T-cell (primary cell): ENCODE measurements around the gene PLCL1. TPM values are rescaled to one million over a fixed set of nuclear protein-coding genes. Genes with fewer than 3 reads are reported as not detected.

Experiments used
- ATAC-seq, 4 experiments: fragments of 200-7000 bp in 3 of 4; fragments of 150-1000 bp in 1 of 4; cut with Tn5 transposase; replicated peaks in 1 of 4; 1 replicate in 3 of 4; 2 replicates in 1 of 4; pipeline ENCODE4 v1.10.0; 2021; ENCODE audit warnings: moderate library complexity in 3 of 4, mild to moderate bottlenecking in 2 of 4, moderate number of reproducible peaks in 1 of 4
- CTCF ChIA-PET, 2 donors: fragments of 300-600 bp; sonication (Branson Sonifier 250); formaldehyde crosslinking; loops; one replicate each; lab custom pipeline; 2022; ENCODE audit warnings: antibody characterized with exemption in 2 of 2; lab: Charles Lee
- POLR2A ChIA-PET, 2 donors: fragments of 300-600 bp; sonication (Branson Sonifier 250); formaldehyde crosslinking; loops; one replicate each; lab custom pipeline; 2022; ENCODE audit warnings: antibody characterized with exemption in 2 of 2; lab: Charles Lee
- DNase-seq, 35 experiments: peaks; one replicate each; pipeline versions ENCODE4 v3.0.0 to v3.0.0-alpha.2; 2013 to 2023
- H3K27ac ChIP-seq: one replicate; pipeline ENCODE4 v1.5.1; 2013; ENCODE audit warnings: low read length
- H3K27me3 ChIP-seq, 2 experiments: replicated peaks in 1 of 2; 1 replicate in 1 of 2; 2 replicates in 1 of 2; pipeline versions ENCODE4 v1.6.1 to v1.7.0; 2013; ENCODE audit warnings: low read length in 1 of 2, mixed read lengths in 1 of 2; ENCODE audit not compliant: control insufficient read depth in 2 of 2, insufficient read depth in 2 of 2; ENCODE audit errors: extremely low read depth in 1 of 2
- H3K36me3 ChIP-seq, 2 donors: 1 replicate in 1 of 2; 2 replicates in 1 of 2; pipeline versions ENCODE4 v1.6.1 to v1.7.0; 2013; ENCODE audit warnings: low read length in 1 of 2; ENCODE audit not compliant: control insufficient read depth in 2 of 2, insufficient read depth in 1 of 2; ENCODE audit errors: extremely low read depth in 1 of 2
- H3K4me1 ChIP-seq, 2 experiments: 1 replicate in 1 of 2; 2 replicates in 1 of 2; pipeline versions ENCODE4 v1.6.1 to v1.7.0; 2013; ENCODE audit warnings: low read length in 2 of 2, mixed read lengths in 1 of 2; ENCODE audit not compliant: insufficient read depth in 2 of 2, control insufficient read depth in 1 of 2; ENCODE audit errors: extremely low read depth in 1 of 2
- H3K4me3 ChIP-seq, 2 donors: 1 replicate in 1 of 2; 2 replicates in 1 of 2; pipeline versions ENCODE4 v1.5.1 to v1.7.0; 2013; ENCODE audit warnings: mild to moderate bottlenecking in 2 of 2, low read length in 1 of 2, moderate library complexity in 1 of 2; ENCODE audit not compliant: control insufficient read depth in 1 of 2; ENCODE audit errors: extremely low read depth in 1 of 2
- H3K9me3 ChIP-seq: 2 replicates; pipeline ENCODE4 v1.7.0; 2013
- H3K27ac Mint-ChIP-seq, 2 donors: one replicate each; pipeline ENCODE4 v1.8.0; 2020 to 2021; ENCODE audit warnings: mild to moderate bottlenecking in 2 of 2, mixed read lengths in 2 of 2
- H3K27me3 Mint-ChIP-seq, 2 donors: one replicate each; pipeline ENCODE4 v1.8.0; 2021 to 2022; ENCODE audit warnings: mixed read lengths in 2 of 2
- H3K36me3 Mint-ChIP-seq: one replicate; pipeline ENCODE4 v1.8.0; 2021; ENCODE audit warnings: mixed read lengths
- H3K4me1 Mint-ChIP-seq, 3 donors: one replicate each; pipeline ENCODE4 v1.8.0; 2020 to 2022; ENCODE audit warnings: mixed read lengths in 3 of 3, mild to moderate bottlenecking in 1 of 3
- H3K4me3 Mint-ChIP-seq, 3 donors: one replicate each; pipeline ENCODE4 v1.8.0; 2020 to 2022; ENCODE audit warnings: mild to moderate bottlenecking in 3 of 3, mixed read lengths in 3 of 3, moderate library complexity in 3 of 3
- H3K9me3 Mint-ChIP-seq, 3 donors: one replicate each; pipeline ENCODE4 v1.8.0; 2020 to 2022; ENCODE audit warnings: mixed read lengths in 3 of 3
- WGBS: methylation state at CpG from one replicate; pipeline ENCODE4 v1.1.5; 2013; ENCODE audit warnings: missing lambda C conversion rate; ENCODE audit not compliant: insufficient coverage; 5-methylcytosine and 5-hydroxymethylcytosine counted together
- total RNA-seq, 35 experiments: library from RNA in 6 of 35; stranded (reverse) in 6 of 35; fragments of 120-200 nt in 1 of 35; gene quantifications; one replicate each; pipeline versions ENCODE4 v1.2.1 to v1.2.4 and lab custom pipeline; 2013 to 2026

Gene PLCL1
- total RNA-seq, 5 donors from 2014 or later (not counting 1 experiment from before 2014, with no cell fraction given), result 15.3 to 24.7 (median 20.3) TPM

DNA sequence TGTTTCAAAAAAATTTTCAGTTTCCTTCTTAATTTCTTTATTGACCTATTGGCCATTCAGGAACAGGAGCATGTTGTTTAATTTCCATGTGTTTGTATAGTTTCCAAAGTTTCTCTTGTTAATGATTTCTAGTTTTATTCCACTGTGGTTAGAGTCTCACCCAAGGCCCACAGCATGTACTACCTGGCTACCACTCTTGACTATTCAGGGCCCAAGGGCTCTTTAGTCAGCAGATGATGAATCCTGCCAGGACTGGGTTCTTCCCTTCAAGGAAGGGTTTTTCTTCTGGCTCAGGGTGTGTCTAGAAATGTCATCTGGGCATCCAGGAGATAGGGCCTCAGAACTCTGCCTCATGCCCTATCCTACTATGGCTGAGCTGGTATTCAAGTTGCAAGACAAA is 161.4 kb downstream of the PLCL1 start:
- H3K9me3 ChIP-seq, result peaks cover 7% of the 10 kb centered on the region
- H3K4me3 ChIP-seq, result no peak overlapping the region
- Mint-ChIP-seq H3K9me3 (peaks cover 21 to 39% (median 27%) of the 10 kb centered on the region in 3 donors), H3K27ac (no peak overlapping the region), H3K36me3 (peaks cover 53% of the 10 kb centered on the region), H3K4me3 (no peak overlapping the region), H3K4me1 (peaks cover 8 to 23% (median 15%) of the 10 kb centered on the region in 3 donors), H3K27me3 (no peaks in the 10 kb centered on the region)
- ChIA-PET POLR2A (no interaction called here), CTCF (no interaction called here)
- H3K36me3 ChIP-seq, result no peaks in the 10 kb centered on the region
- ATAC-seq, result no peak
- H3K4me1 ChIP-seq, result no peaks in the 10 kb centered on the region
- no peaks in the 10 kb centered on the region for H3K27me3 ChIP-seq
- no peak overlapping the region for H3K27ac ChIP-seq
- DNase-seq, result no peak

DNA sequence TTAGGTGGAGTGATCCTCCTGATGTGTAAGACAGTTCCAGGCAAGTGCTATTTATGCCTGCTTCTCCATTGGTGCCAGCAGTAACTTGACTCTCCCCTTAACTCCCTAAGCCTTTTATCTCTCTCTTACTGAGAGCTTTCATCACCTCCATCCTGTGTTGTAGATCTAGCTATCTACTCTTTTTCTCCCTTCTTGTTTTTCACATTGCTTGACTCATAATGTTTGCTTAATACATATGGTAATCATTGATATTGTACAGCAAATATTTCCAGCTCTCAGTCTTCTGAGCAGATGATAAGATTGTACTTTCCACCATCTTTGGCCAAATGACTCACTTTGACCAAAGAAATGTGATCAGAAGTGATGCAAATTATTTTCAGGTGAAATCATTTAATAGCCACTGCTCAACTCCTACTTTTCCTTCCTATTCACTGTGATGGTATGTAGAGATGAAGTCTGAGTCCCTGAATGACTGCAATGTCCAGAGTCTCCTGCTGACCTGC is 165.0 kb downstream of the PLCL1 start:
- Mint-ChIP-seq H3K4me3 (no peak overlapping the region), H3K27ac (no peak overlapping the region), H3K4me1 (peaks cover 12 to 32% (median 15%) of the 10 kb centered on the region in 3 donors), H3K36me3 (peaks cover 40% of the 10 kb centered on the region), H3K27me3 (no peaks in the 10 kb centered on the region), H3K9me3 (peaks cover 11 to 17% (median 12%) of the 10 kb centered on the region in 3 donors)
- no peak for ATAC-seq
- Histone ChIP-seq H3K9me3 (peaks cover 6% of the 10 kb centered on the region), H3K27ac (no peak overlapping the region), H3K4me1 (no peaks in the 10 kb centered on the region), H3K36me3 (no peaks in the 10 kb centered on the region), H3K4me3 (no peak overlapping the region), H3K27me3 (no peaks in the 10 kb centered on the region)
- POLR2A ChIA-PET, result no interaction called here
- CTCF ChIA-PET, result no interaction called here
- no peak for DNase-seq

- peaks cover 12 to 30% (median 25%) of the 10 kb centered on the region in 3 donors for H3K4me1 Mint-ChIP-seq
- H3K36me3 Mint-ChIP-seq, result peaks cover 22% of the 10 kb centered on the region
- ChIA-PET POLR2A (no interaction called here), CTCF (no interaction called here)
- no peaks in the 10 kb centered on the region for H3K36me3 ChIP-seq
- no peak overlapping the region for H3K4me3 Mint-ChIP-seq
- no peaks in the 10 kb centered on the region for H3K9me3 ChIP-seq
- no peaks in the 10 kb centered on the region for H3K27me3 Mint-ChIP-seq
- H3K27ac Mint-ChIP-seq, result no peak overlapping the region
- no peaks in the 10 kb centered on the region for H3K9me3 Mint-ChIP-seq
- no peak overlapping the region for H3K27ac ChIP-seq
- ATAC-seq (no peak), DNase-seq (no peak)
- WGBS, result no CpG with 5 or more reads among the region's 2 CpGs
- no peak overlapping the region for H3K4me3 ChIP-seq
- H3K27me3 ChIP-seq, result no peaks in the 10 kb centered on the region
- no peaks in the 10 kb centered on the region for H3K4me1 ChIP-seq
Measured at GRCh38 chr2:197972061-197972460, 167.7 kb downstream of the PLCL1 start.

DNA sequence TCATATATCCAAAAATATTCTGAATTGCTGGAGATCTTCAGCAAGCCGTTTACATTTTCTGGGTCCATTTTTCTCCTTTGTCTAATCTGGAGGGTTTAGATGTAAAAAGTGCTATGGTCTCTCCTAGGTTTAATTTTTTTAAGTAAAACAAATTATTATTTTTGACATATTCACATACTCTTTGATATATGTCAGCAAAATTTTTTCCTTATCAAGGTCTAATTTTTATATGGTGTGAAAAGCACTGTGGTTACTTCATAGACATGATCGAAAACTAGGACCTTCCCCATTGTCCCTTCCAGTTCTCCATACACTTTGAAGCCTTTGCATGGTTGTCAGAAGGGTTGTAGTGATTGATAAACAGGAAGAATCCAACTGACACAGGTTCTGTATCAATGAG is 168.2 kb downstream of the PLCL1 start:
- H3K4me1 ChIP-seq, result no peaks in the 10 kb centered on the region
- no peak overlapping the region for H3K27ac ChIP-seq
- no peaks in the 10 kb centered on the region for H3K36me3 ChIP-seq
- no peaks in the 10 kb centered on the region for H3K9me3 Mint-ChIP-seq
- H3K4me1 Mint-ChIP-seq, result peaks cover 12 to 30% (median 25%) of the 10 kb centered on the region in 3 donors
- H3K36me3 Mint-ChIP-seq, result peaks cover 26% of the 10 kb centered on the region
- DNase-seq (no peak), ATAC-seq (no peak)
- no CpG with 5 or more reads among the region's 2 CpGs for WGBS
- H3K27me3 Mint-ChIP-seq, result no peaks in the 10 kb centered on the region
- POLR2A ChIA-PET, result no interaction called here
- H3K4me3 ChIP-seq, result no peak overlapping the region
- H3K27me3 ChIP-seq, result no peaks in the 10 kb centered on the region
- no peaks in the 10 kb centered on the region for H3K9me3 ChIP-seq
- no peak overlapping the region for H3K27ac Mint-ChIP-seq
- no peak overlapping the region for H3K4me3 Mint-ChIP-seq
- CTCF ChIA-PET, result no interaction called here

GRCh38 chr2:197973772-197974171 is 169.4 kb downstream of the PLCL1 start:
- Mint-ChIP-seq H3K4me3 (no peak overlapping the region), H3K27me3 (no peaks in the 10 kb centered on the region), H3K36me3 (peaks cover 27% of the 10 kb centered on the region), H3K4me1 (peaks cover 12 to 30% (median 27%) of the 10 kb centered on the region in 3 donors), H3K27ac (no peak overlapping the region), H3K9me3 (no peaks in the 10 kb centered on the region)
- Histone ChIP-seq H3K4me1 (no peaks in the 10 kb centered on the region), H3K27ac (no peak overlapping the region), H3K36me3 (no peaks in the 10 kb centered on the region), H3K4me3 (no peak overlapping the region), H3K9me3 (no peaks in the 10 kb centered on the region), H3K27me3 (no peaks in the 10 kb centered on the region)
- DNase-seq (no peak), ATAC-seq (no peak)
- CTCF ChIA-PET, result no interaction called here
- POLR2A ChIA-PET, result interaction anchor here in 1 of 2 donors (0.7 kb wide), 2 partner anchors 20 to 361 kb away, joined by 3 to 4 read pairs; no protein-coding TSS in a partner anchor

DNA sequence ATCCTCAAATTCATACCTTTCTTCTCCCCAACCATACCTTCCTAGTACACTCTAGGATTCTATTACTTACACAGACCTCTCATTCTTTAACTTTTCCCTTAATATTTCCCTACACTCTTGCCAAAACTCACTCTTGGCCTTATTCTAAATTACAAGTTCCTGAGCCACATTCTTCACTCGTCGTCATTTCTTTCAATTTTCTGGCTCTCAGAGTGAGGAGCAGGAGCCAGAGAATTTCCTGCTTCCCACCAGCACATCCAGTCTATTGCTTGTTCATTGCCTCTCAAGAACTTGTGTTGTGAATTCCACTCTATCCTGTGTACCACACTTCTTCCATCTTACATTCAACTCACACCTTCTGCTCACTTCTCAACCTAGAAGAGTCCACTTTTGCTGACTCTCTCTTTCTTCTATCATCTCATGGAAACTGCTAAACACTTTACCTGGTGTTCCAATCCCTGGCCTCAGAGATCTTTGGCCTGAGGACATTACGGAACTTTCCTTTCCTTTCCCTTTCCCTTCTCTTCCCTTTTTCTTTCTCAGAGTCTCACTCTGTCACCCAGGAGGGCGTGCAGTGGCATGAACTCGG is 171.6 kb downstream of the PLCL1 start:
- no peak for DNase-seq
- Mint-ChIP-seq H3K27me3 (no peaks in the 10 kb centered on the region), H3K4me3 (no peak overlapping the region), H3K4me1 (peaks cover 15 to 48% (median 37%) of the 10 kb centered on the region in 3 donors), H3K27ac (no peak overlapping the region), H3K9me3 (no peaks in the 10 kb centered on the region), H3K36me3 (peaks cover 26% of the 10 kb centered on the region)
- POLR2A ChIA-PET, result no interaction called here
- Histone ChIP-seq H3K27me3 (no peaks in the 10 kb centered on the region), H3K36me3 (no peaks in the 10 kb centered on the region), H3K9me3 (no peaks in the 10 kb centered on the region), H3K4me3 (no peak overlapping the region), H3K27ac (no peak overlapping the region), H3K4me1 (no peaks in the 10 kb centered on the region)
- WGBS, result 88% methylated on average over 5 of the region's 5 CpGs
- no peak for ATAC-seq
- CTCF ChIA-PET, result no interaction called here
